ENCODE measurements around the gene CDH26. TPM values are rescaled to one million over a fixed set of nuclear protein-coding genes. Genes with fewer than 3 reads are reported as not detected.
A peak's percentile ranks its signal among the peaks of the same experiment; 100 is the strongest.

CDH26 gene
- total and polyA plus RNA-seq, 3 donors from 2014 or later, result 1.7 to 3.5 (median 2.0) TPM

GRCh38 chr20:59939879-59940128 lies 18.4 kb upstream of the CDH26 start:
- intact Hi-C loops (cut with DNase I; ENCODE audit: low total_unique reads), result no loop called here
- Histone ChIP-seq H3K4me3 (peak overlapping the region; percentile 51 to 70), H3K27ac (peak overlapping the region; percentile 84 to 87), H3K36me3 (ENCODE audit: low read depth, missing control alignments) (no peaks in the 10 kb centered on the region), H3K27me3 (no peaks in the 10 kb centered on the region), H3K9me3 (no peaks in the 10 kb centered on the region), H3K4me1 (peaks cover 20% of the 10 kb centered on the region)
- 0 to 1% methylated on average over 2 to 24 of the region's 24 CpGs for WGBS, 2 donors
- peak; percentile 43 for DNase-seq
- TF ChIP-seq POLR2A (IDR thresholded peaks at IDR 0.05) (no peak), CTCF (IDR thresholded peaks at IDR 0.05) (no peak)

GRCh38 chr20:59940129-59940955 lies 17.9 kb upstream of the CDH26 start, which contains the start of the genes FAM217B and PPP1R3D:
Gene FAM217B, plus strand, starts transcription at chr20:59940389. Its CDS starts 3,555 bp downstream, at chr20:59943944.
Gene PPP1R3D, minus strand, starts transcription at chr20:59940305. Its CDS starts 374 bp downstream, at chr20:59939931.
- Histone ChIP-seq H3K27me3 (no peaks in the 10 kb centered on the region), H3K4me3 (peak within 1 kb of the TSS; percentile 51 to 70), H3K9me3 (no peaks in the 10 kb centered on the region), H3K27ac (peak within 1 kb of the TSS; percentile 84 to 87), H3K36me3 (ENCODE audit: low read depth, missing control alignments) (no peaks in the 10 kb centered on the region), H3K4me1 (peaks cover 21% of the 10 kb centered on the region)
- intact Hi-C loops (cut with DNase I; ENCODE audit: low total_unique reads), result no loop called here
- TF ChIP-seq CTCF (IDR thresholded peaks at IDR 0.05) (peak in 1 of 3 experiments; percentile 2), POLR2A (IDR thresholded peaks at IDR 0.05) (no peak)
- WGBS, 2 donors, result 0% methylated on average over 27 to 57 of the region's 57 CpGs
- DNase-seq, result peak; percentile 99

GRCh38 chr20:59940956-59941294 lies 17.3 kb upstream of the CDH26 start:
- TF ChIP-seq POLR2A (IDR thresholded peaks at IDR 0.05) (no peak), CTCF (IDR thresholded peaks at IDR 0.05) (no peak)
- H3K9me3 ChIP-seq, result no peaks in the 10 kb centered on the region
- no peaks in the 10 kb centered on the region for H3K27me3 ChIP-seq
- H3K27ac ChIP-seq, result peak overlapping the region; percentile 84 to 87
- peak overlapping the region; percentile 51 to 70 for H3K4me3 ChIP-seq
- WGBS, 2 donors, result 0% methylated on average over 3 to 4 of the region's 4 CpGs
- intact Hi-C loops (cut with DNase I; ENCODE audit: low total_unique reads), result no loop called here
- H3K36me3 ChIP-seq (ENCODE audit: low read depth, missing control alignments), result no peaks in the 10 kb centered on the region
- no peak for DNase-seq
- peaks cover 27% of the 10 kb centered on the region for H3K4me1 ChIP-seq

- 79% methylated on average over 2 of the region's 2 CpGs for WGBS, 2 donors
- H3K9me3 ChIP-seq, result no peaks in the 10 kb centered on the region
- no peak for DNase-seq
- H3K27ac ChIP-seq, result no peak overlapping the region
- intact Hi-C loops (cut with DNase I; ENCODE audit: low total_unique reads), result no loop called here
- peaks cover 29% of the 10 kb centered on the region for H3K4me1 ChIP-seq
- TF ChIP-seq POLR2A (IDR thresholded peaks at IDR 0.05), result no peak
- TF ChIP-seq CTCF (IDR thresholded peaks at IDR 0.05), result no peak
- no peaks in the 10 kb centered on the region for H3K36me3 ChIP-seq (ENCODE audit: low read depth, missing control alignments)
- no peak overlapping the region for H3K4me3 ChIP-seq
- H3K27me3 ChIP-seq, result no peaks in the 10 kb centered on the region
Observed at GRCh38 chr20:59942245-59942644, 16.0 kb upstream of the CDH26 start.

GRCh38 chr20:59944726-59945125 lies 13.5 kb upstream of the CDH26 start:
- H3K27ac ChIP-seq, result no peak overlapping the region
- H3K27me3 ChIP-seq, result no peaks in the 10 kb centered on the region
- no peaks in the 10 kb centered on the region for H3K9me3 ChIP-seq
- no peak for DNase-seq
- 90 to 93% methylated on average over 7 of the region's 7 CpGs for WGBS, 2 donors
- TF ChIP-seq CTCF (IDR thresholded peaks at IDR 0.05), result no peak
- no peak for TF ChIP-seq POLR2A (IDR thresholded peaks at IDR 0.05)
- H3K4me1 ChIP-seq, result peaks cover 22% of the 10 kb centered on the region
- no peak overlapping the region for H3K4me3 ChIP-seq
- intact Hi-C loops (cut with DNase I; ENCODE audit: low total_unique reads), result no loop called here
- no peaks in the 10 kb centered on the region for H3K36me3 ChIP-seq (ENCODE audit: low read depth, missing control alignments)
